ENCODE data around the gene MAD1L1. TPM values are rescaled to one million over a fixed set of nuclear protein-coding genes. Genes with fewer than 3 reads are reported as not detected.

The MAD1L1 gene
- total RNA-seq, 1 experiment from 2014 or later, result 38.5 TPM

- H3K9me3 ChIP-seq (ENCODE audit: control insufficient read depth in 1 of 2, insufficient read depth in 1 of 2, low read depth in 1 of 2, low read length in 2 of 2), result no peaks in the 10 kb centered on the region
- no peak for DNase-seq (ENCODE audit: low read depth, low spot score)
- H2AFZ ChIP-seq (ENCODE audit: low read depth, low read length, poor library complexity, severe bottlenecking), result no peak overlapping the region
- no peaks in the 10 kb centered on the region for H3K79me2 ChIP-seq (ENCODE audit: insufficient read depth, low read length)
- H3K4me2 ChIP-seq (ENCODE audit: low read length), result no peak overlapping the region
- POLR2A ChIA-PET, result no interaction called here
- no peaks in the 10 kb centered on the region for H3K4me1 ChIP-seq (ENCODE audit: control insufficient read depth in 1 of 2, insufficient read depth in 2 of 2, low read length in 2 of 2)
- BruUV-seq (replicated peaks), result no TSS peak
- H3K9me2 ChIP-seq (ENCODE audit: insufficient read depth), result no peaks in the 10 kb centered on the region
- no peak overlapping the region for H3K27ac ChIP-seq (ENCODE audit: low read depth, low read length)
- TF ChIP-seq YY1 (IDR thresholded peaks at IDR 0.05; ENCODE audit: extremely low read depth, insufficient replicate concordance, low read depth, low read length), result no peak
- no peak for TF ChIP-seq POLR2AphosphoS5 (IDR thresholded peaks at IDR 0.05; ENCODE audit: low read depth, low read length)
- TF ChIP-seq CEBPB (IDR thresholded peaks at IDR 0.05; ENCODE audit: low read depth), result no peak
- no peak for TF ChIP-seq EGR1 (IDR thresholded peaks at IDR 0.05; ENCODE audit: low read depth)
- no peak for TF ChIP-seq MAX (IDR thresholded peaks at IDR 0.05)
- TF ChIP-seq ATF3 (IDR thresholded peaks at IDR 0.05), result no peak
- no peak for TF ChIP-seq SRF (IDR thresholded peaks at IDR 0.05; ENCODE audit: low read depth)
- TF ChIP-seq JUND (IDR thresholded peaks at IDR 0.05), result no peak
- TF ChIP-seq ZNF274 (IDR thresholded peaks at IDR 0.05; ENCODE audit: low read depth, low read length), result no peak
- no peak for TF ChIP-seq FOSL1 (IDR thresholded peaks at IDR 0.05; ENCODE audit: low read depth)
- TF ChIP-seq CTCF (IDR thresholded peaks at IDR 0.05 in 2 of 3, conservative IDR thresholded peaks at IDR 0.05 in 1 of 3; ENCODE audit: borderline replicate concordance in 1 of 3, insufficient read depth in 1 of 3, low read depth in 2 of 3, low read length in 2 of 3), result no peak
- no peak for TF ChIP-seq REST (IDR thresholded peaks at IDR 0.05; ENCODE audit: low read depth)
- no peak for TF ChIP-seq SIN3A (IDR thresholded peaks at IDR 0.05; ENCODE audit: low read depth)
- no peak for TF ChIP-seq EZH2 (IDR thresholded peaks at IDR 0.05)
- TF ChIP-seq POLR2A (IDR thresholded peaks at IDR 0.05; ENCODE audit: borderline replicate concordance, extremely low read depth, insufficient read depth, insufficient read length), result no peak
- TF ChIP-seq RAD21 (IDR thresholded peaks at IDR 0.05; ENCODE audit: low read depth), result no peak
- no peak for TF ChIP-seq ZFX (IDR thresholded peaks at IDR 0.05)
- no peak for TF ChIP-seq ELF1 (IDR thresholded peaks at IDR 0.05; ENCODE audit: borderline replicate concordance, low read depth)
- intact Hi-C loops (cut with micrococcal nuclease), result no loop called here
- H4K20me1 ChIP-seq (ENCODE audit: insufficient read depth), result no peaks in the 10 kb centered on the region
- no peak for ATAC-seq
- no peak overlapping the region for H3K4me3 ChIP-seq (replicated peaks in 1 of 2; ENCODE audit: low read depth in 1 of 2, low read length in 2 of 2)
- CTCF ChIA-PET, result no interaction called here
- H3K27me3 ChIP-seq (ENCODE audit: insufficient read depth, low read length), result no peaks in the 10 kb centered on the region
- no peaks in the 10 kb centered on the region for H3K36me3 ChIP-seq (ENCODE audit: control insufficient read depth in 1 of 2, insufficient read depth in 2 of 2, low read length in 2 of 2)
- no peak overlapping the region for H3K9ac ChIP-seq (ENCODE audit: low read length)
- RAD21 ChIA-PET (ENCODE audit: low non-redundant PET in 1 of 2, low total read pairs in 2 of 2, uncharacterized antibody in 2 of 2, unreplicated experiment in 2 of 2), result no interaction called here
Observed at GRCh38 chr7:2006921-2007381, 225.8 kb downstream of the MAD1L1 start.
